ENCODE measurements around the gene MOV10.
"Not testable (repeated sequence)": the region's sequence is repeated elsewhere in the genome, so short reads cannot be mapped to it uniquely, and the experiment has no call there.

The MOV10 gene, protein sequence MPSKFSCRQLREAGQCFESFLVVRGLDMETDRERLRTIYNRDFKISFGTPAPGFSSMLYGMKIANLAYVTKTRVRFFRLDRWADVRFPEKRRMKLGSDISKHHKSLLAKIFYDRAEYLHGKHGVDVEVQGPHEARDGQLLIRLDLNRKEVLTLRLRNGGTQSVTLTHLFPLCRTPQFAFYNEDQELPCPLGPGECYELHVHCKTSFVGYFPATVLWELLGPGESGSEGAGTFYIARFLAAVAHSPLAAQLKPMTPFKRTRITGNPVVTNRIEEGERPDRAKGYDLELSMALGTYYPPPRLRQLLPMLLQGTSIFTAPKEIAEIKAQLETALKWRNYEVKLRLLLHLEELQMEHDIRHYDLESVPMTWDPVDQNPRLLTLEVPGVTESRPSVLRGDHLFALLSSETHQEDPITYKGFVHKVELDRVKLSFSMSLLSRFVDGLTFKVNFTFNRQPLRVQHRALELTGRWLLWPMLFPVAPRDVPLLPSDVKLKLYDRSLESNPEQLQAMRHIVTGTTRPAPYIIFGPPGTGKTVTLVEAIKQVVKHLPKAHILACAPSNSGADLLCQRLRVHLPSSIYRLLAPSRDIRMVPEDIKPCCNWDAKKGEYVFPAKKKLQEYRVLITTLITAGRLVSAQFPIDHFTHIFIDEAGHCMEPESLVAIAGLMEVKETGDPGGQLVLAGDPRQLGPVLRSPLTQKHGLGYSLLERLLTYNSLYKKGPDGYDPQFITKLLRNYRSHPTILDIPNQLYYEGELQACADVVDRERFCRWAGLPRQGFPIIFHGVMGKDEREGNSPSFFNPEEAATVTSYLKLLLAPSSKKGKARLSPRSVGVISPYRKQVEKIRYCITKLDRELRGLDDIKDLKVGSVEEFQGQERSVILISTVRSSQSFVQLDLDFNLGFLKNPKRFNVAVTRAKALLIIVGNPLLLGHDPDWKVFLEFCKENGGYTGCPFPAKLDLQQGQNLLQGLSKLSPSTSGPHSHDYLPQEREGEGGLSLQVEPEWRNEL

DNA sequence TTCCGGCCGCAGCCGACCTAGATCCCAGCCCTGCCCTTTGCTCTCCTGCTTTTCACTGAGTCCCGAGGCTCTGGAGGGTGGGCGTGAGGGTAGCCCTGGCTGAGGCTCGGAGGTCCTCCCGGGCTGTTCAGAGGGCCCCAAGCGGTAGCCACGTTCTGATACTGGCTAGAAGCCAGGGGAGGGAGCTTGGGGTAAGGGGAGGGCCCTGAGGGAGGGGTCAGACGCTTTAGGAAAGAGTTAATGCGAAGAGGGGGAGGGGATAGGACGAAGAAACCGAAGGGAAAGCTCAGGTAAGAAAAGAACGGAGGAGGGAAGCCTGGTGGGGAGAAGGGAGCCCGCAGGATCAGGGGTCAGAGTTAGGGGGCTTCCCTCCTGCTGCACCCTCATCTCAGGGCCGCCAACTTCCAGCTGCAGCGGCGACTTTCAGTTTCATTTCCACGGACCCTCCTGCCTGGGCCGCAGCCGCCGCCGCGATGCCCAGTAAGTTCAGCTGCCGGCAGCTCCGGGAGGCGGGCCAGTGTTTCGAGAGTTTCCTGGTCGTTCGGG is at the start of gene MOV10:
Gene MOV10 (plus strand): TSS at position 220 of the 546 bp plus-strand sequence. CDS start 254 bp downstream, at position 474.
- peak; percentile 37 to 38 for DNase-seq

- no peak for DNase-seq
Observed at GRCh38 chr1:112625696-112626095, 48.8 kb upstream of the MOV10 start.

- DNase-seq: no peak
Observed at GRCh38 chr1:112626193-112626592, 48.3 kb upstream of the MOV10 start.

- no peak for DNase-seq
Observed at GRCh38 chr1:112626887-112627286, 47.6 kb upstream of the MOV10 start.

DNA sequence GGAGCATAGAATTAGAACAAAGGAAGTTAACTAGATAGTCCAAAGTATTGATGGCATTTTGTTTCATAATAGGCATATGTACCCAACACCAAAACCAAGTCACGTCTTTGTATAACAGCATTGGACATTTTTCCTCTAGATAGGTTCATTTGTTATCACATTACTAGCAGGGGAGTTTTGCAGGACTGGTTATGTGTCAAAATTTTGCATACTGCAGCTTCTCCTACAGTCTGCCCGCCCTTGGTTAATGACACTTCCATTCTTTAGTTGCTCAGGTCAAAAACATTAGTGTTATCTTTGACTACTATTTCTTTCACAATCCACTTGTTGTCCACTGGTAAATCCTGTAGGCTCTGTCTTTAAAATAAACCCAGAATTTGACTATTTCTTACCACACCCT is 45.9 kb upstream of the MOV10 start:
- no peak for DNase-seq

DNA sequence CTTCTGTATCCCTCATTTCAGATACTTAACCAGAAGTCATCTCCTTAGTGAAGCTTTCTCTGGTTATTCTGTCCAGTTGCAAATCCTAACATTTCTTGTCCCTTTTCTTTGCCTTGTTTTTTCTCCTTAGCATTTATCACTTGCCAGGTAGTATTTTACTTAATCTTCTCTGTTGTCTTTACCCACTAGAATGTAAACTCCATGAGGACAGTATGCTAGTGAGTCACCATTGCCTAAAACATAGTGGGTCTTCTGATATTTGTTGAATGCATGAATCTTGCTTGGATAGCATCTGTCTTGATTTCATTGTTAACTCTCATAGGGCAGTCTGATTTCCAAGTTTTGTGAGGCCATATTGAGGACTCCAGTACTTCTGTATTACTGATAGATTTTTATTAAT is 45.2 kb upstream of the MOV10 start:
- no peak for DNase-seq

- no peak for DNase-seq
Observed at GRCh38 chr1:112633628-112634027, 40.8 kb upstream of the MOV10 start.

DNA sequence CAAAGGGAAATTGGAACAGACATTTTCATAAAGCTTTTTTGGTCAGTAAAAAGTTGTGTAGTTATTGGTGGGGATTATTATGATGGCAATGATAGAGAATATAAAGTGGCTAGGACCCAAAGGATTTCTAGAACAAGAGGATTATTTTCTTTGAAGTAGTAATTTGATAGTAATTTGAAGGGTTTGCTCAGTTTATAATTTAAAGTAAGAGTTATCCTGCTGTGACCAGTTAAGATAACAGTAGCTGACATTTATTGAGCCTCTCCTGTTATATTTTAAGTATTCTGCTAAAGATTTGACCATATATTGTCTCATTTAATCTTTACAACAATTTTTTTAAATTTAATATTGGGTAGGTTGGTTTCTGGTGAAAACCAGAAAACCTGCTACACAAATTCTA is 40.1 kb upstream of the MOV10 start:
- no peak for DNase-seq

- no peak for DNase-seq
Observed at GRCh38 chr1:112636056-112636455, 38.4 kb upstream of the MOV10 start.

- DNase-seq: no peak
Observed at GRCh38 chr1:112636597-112637253, 37.7 kb upstream of the MOV10 start.

- DNase-seq: no peak
Observed at GRCh38 chr1:112637254-112638109, 37.0 kb upstream of the MOV10 start.

DNA sequence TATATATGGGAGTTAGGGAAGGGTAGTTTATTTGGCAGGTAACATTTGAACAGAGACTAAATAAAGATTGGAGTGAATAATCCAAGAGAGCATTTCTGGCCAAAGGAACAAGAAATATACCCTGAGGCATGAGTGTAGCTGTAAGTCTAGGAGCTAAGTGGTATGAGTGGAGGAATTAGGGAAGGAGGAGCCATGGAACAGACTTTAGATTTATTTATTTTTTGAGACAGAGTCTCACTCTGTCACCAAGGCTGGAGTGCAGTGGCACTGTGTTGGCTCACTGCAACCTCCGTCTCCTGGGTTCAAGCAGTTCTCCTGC is 36.4 kb upstream of the MOV10 start:
- DNase-seq: no peak

GRCh38 chr1:112640437-112640836 is 34.0 kb upstream of the MOV10 start:
- not testable (repeated sequence) for DNase-seq

DNA sequence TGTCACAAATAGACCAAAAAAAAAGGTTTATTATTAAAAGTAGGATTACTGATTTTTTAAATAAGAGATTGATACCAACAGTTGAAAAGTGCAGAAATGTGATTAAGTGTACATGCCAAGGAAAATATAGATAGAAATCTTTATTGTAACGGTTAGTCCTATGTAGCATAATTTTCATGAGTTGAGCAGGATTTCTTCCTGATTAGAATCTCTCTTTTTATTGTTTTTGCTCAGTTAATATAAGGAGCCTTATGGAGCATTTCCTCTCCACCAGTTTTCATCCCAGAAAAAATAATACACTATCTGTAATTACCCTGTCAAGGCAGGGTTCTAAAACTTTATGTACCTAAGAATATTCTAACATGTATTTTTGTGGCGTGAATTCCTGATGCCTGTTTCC is 31.4 kb upstream of the MOV10 start:
- no peak for DNase-seq

- no peak for DNase-seq
Observed at GRCh38 chr1:112646225-112646624, 28.2 kb upstream of the MOV10 start.

DNA sequence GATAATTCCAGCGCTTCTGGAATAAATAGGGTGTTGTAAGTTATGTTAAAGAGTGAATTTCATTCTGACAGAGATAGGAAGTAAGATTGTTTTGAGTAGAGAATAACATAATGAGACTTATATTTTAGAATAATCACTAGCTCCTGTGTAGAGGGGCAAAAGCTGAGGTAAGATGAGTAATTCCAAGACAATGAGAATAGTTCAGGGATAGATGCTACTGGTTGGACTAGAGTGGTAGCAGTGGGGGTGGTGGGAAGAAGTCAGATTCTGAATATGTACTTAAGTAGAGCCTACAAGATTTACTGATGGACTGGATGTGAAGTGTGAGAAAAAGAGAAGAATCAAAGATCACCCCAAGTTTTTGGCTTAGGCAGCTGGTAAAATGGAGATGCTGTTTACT is 23.3 kb upstream of the MOV10 start:
- no peak for DNase-seq

DNA sequence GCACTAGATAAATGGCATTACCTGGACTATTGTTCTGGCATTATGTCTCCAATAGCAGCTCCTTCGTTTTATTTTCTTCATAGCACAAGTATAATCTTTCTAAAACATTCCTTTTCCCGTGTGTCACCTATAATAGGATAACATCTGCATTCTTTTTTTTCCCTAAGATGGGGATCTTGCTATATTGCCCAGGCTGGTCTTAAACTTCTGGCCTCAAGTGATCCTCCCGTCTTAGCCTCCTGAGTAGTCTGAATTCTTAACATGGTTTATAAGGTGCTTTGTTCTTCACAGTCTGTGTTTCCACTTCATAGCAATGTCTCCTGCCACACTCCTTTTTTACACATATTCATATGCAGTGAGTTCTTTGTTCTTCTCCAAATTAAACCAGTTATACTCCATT is 8.6 kb upstream of the MOV10 start:
- DNase-seq: no peak

DNA sequence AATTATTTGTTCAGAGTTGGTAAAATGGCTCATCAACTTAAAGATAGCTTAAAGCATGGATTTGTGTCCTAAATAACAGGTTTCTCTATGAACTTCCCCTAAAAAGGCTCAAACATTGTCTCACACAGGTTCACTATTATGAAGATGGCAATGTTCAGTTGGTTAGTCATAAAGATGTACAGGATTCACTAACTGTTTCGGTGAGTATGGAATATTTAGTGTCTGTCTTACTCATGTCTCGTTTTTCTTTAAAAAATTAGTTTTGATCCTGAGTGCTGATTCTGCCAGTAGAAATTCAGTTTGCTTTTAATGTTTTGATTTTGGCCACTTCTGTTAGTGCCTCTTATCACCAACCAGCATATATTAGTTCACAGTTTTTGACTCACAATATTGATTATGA is 7.5 kb upstream of the MOV10 start:
- no peak for DNase-seq

GRCh38 chr1:112672009-112672408 is 2.5 kb upstream of the MOV10 start:
- DNase-seq: no peak

GRCh38 chr1:112672842-112673241 is 1.6 kb upstream of the MOV10 start:
- no peak for DNase-seq

DNA sequence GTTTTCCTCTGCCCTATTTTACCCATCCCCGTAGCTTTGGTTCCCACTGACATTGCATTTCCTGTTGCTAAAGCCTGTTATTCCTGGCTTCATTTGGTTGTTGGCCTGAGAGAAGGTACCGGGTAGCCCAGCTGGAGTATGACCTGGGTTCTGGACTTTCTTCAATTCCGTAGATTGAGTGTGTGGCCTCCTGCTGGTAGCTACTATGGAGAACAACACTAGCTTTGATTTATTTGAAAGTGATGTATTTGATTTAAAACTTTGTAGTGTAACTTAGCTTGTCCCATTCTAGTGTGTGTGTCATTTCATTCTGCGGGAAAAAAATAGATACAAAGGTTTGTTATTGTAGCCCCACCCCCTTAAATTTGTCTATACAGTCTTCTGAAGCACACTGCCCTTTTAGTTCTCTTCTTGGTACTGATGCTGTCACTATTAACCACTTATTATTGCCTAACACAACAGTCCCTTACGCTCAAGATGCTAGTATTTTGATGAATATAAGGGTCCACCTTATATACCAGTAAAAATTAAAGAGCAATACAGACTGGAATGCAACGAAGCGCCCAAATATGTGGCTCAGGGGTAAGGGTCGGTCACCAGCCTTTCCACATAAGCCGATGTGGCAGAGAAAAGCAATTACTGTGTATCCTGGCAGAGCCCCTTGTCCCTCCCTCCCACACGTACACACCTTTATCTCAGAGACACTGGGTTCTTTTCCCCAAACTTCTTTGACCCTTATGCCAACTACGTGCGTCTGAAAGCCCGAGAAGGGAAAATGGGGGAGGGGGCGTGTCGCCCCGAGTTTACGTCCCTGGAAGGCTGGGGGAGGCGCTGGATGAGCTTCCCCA is 643 bp upstream of the MOV10 start:
- DNase-seq: no peak
